Measurements from ENCODE around the gene SPRED2. TPM values are rescaled to one million over a fixed set of nuclear protein-coding genes. Genes with fewer than 3 reads are reported as not detected.

The SPRED2 gene
- total and polyA plus RNA-seq, 2 of the 8 experiments (the other 6 are each of a cell fraction or from before 2014, with no cell fraction given): 15.3 to 22.5 TPM

- H3K4ac ChIP-seq (replicated peaks; ENCODE audit: insufficient read length, low read depth, low read length): no peak overlapping the region
- DNase-seq (ENCODE audit: low read depth in 1 of 2, low spot score in 2 of 2) (no peak), FAIRE-seq (no peak)
- no peak overlapping the region for H2AK5ac ChIP-seq (ENCODE audit: low read depth, low read length)
- no peak overlapping the region for H3K27ac ChIP-seq (ENCODE audit: low read depth, low read length)
- TF ChIP-seq NANOG (IDR thresholded peaks at IDR 0.05; ENCODE audit: insufficient read depth, low read depth, low read length, poor library complexity, severe bottlenecking) (no peak), CEBPB (IDR thresholded peaks at IDR 0.05; ENCODE audit: low read depth, low read length) (peak; percentile 32; the same call in 1 of the 2 replicates), POLR2AphosphoS5 (IDR thresholded peaks at IDR 0.05; ENCODE audit: low read depth, low read length) (no peak), TEAD4 (IDR thresholded peaks at IDR 0.05; ENCODE audit: low read depth, low read length) (no peak), ZNF274 (IDR thresholded peaks at IDR 0.05; ENCODE audit: borderline replicate concordance, extremely low read depth, low read length) (no peak), JUND (IDR thresholded peaks at IDR 0.05; ENCODE audit: low read length) (no peak), TAF1 (IDR thresholded peaks at IDR 0.05; ENCODE audit: low read depth, low read length) (no peak), SP1 (IDR thresholded peaks at IDR 0.05; ENCODE audit: low read depth, low read length) (no peak)
- H3K27me3 ChIP-seq (replicated peaks in 1 of 4; ENCODE audit: control insufficient read depth in 3 of 4, extremely low read depth in 1 of 4, insufficient read depth in 3 of 4, low read length in 3 of 4): no peaks in the 10 kb centered on the region
- POLR2A ChIA-PET (ENCODE audit: partially characterized antibody): no interaction called here
- H3K36me3 ChIP-seq (ENCODE audit: control insufficient read depth in 2 of 4, insufficient read depth in 4 of 4, low read length in 3 of 4): no peaks in the 10 kb centered on the region
- no peak overlapping the region for H3K23ac ChIP-seq (ENCODE audit: insufficient read length)
- H3K9me3 ChIP-seq (ENCODE audit: insufficient read depth in 2 of 2, low read depth in 1 of 2, low read length in 1 of 2): no peaks in the 10 kb centered on the region
- H3K23me2 ChIP-seq (ENCODE audit: low read depth, low read length): peaks cover 2% of the 10 kb centered on the region; the same call in 1 of the 2 replicates
- no peak overlapping the region for H2BK120ac ChIP-seq (replicated peaks; ENCODE audit: low read depth, low read length)
- peaks cover 4% of the 10 kb centered on the region for H3K79me1 ChIP-seq (ENCODE audit: low read depth, low read length)
- no peak overlapping the region for H2BK15ac ChIP-seq (ENCODE audit: low read length)
- peaks cover 0 to 4% (median 1%) of the 10 kb centered on the region in 4 experiments; a peak in 4 of 7 replicates for H3K4me1 ChIP-seq (replicated peaks in 1 of 4; ENCODE audit: control insufficient read depth in 3 of 4, insufficient read depth in 4 of 4, low read length in 3 of 4)
- H3K4me2 ChIP-seq (ENCODE audit: insufficient read depth in 1 of 2, low read depth in 2 of 2, low read length in 2 of 2): no peak overlapping the region
- H2BK5ac ChIP-seq (ENCODE audit: low read depth, low read length): no peak overlapping the region
- H3K14ac ChIP-seq (ENCODE audit: insufficient read length): no peak overlapping the region
- no peak overlapping the region for H2BK12ac ChIP-seq (ENCODE audit: low read depth, low read length)
- no peak overlapping the region for H4K91ac ChIP-seq (replicated peaks; ENCODE audit: insufficient read length, low read length)
- CTCF ChIA-PET (ENCODE audit: partially characterized antibody): interaction anchor here (0.6 to 1.8 kb wide), 6 partner anchors 10 to 165 kb away, joined by 3 to 6 read pairs (median 4); no protein-coding TSS in a partner anchor
- H4K20me1 ChIP-seq (replicated peaks in 1 of 2; ENCODE audit: control insufficient read depth in 1 of 2, insufficient read depth in 2 of 2, low read length in 2 of 2): peaks cover 7 to 8% of the 10 kb centered on the region in 2 experiments
- H3K4me3 ChIP-seq (ENCODE audit: extremely low read depth in 1 of 4, insufficient read depth in 2 of 4, low read depth in 3 of 4, low read length in 4 of 4): no peak overlapping the region
- no peak overlapping the region for H2BK20ac ChIP-seq (ENCODE audit: low read length)
- H3K56ac ChIP-seq (replicated peaks; ENCODE audit: insufficient read length, low read depth, low read length): no peak overlapping the region
- H2AFZ ChIP-seq (ENCODE audit: low read length): no peak overlapping the region
- H3K18ac ChIP-seq (ENCODE audit: extremely low read depth, low read length): no peak overlapping the region
- peaks cover 0 to 3% of the 10 kb centered on the region in 2 experiments; a peak in 1 of 4 replicates for H3K79me2 ChIP-seq (ENCODE audit: control insufficient read depth in 1 of 2, insufficient read depth in 2 of 2, low read length in 2 of 2)
- 90% methylated on average over 3 of the region's 3 CpGs; no CpG with 5 or more reads in 1 of the 2 experiments for WGBS, 2 experiments (ENCODE audit: extremely low coverage in 1 of 2, insufficient coverage in 1 of 2, insufficient read length in 1 of 2, insufficient replicate concordance in 2 of 2, low coverage in 1 of 2, low lambda C conversion rate in 2 of 2, missing lambda C conversion rate in 1 of 2)
- H3K9ac ChIP-seq (replicated peaks in 1 of 4; ENCODE audit: extremely low read depth in 1 of 4, low read depth in 3 of 4, low read length in 3 of 4): no peak overlapping the region
- no peak overlapping the region for H4K8ac ChIP-seq (ENCODE audit: extremely low read depth, insufficient read depth, low read length)
- no peak overlapping the region for H4K5ac ChIP-seq (ENCODE audit: insufficient read length, low read depth, low read length)
Observed at GRCh38 chr2:65386344-65386743, 46.1 kb downstream of the SPRED2 start.

All from H1 (cell line).